ENCODE data around the gene ZC3H6. TPM values are rescaled to one million over a fixed set of nuclear protein-coding genes. Genes with fewer than 3 reads are reported as not detected.

ZC3H6 gene
- polyA plus RNA-seq, 2 of the 4 experiments (the other 2 are of a cell fraction), result 0.75 to 1.9 TPM

DNA sequence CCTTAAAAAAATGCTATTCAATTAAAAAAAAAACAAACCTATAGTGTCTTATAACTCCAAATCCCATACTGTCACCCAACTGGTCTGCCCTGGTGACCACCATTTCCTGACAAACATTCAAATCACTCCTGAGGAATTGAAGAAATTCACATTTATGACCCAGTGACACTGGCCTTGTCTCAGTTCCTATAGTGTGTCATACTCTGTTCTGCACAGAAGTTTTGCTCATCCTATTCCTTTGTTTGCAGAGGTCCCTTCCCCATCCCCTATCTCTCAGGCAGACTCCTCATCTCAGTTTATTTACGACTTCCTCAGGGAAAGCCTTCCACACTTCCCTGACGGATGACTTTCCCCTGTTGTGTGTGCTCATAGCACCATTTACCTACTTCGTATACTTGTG, 14.7 kb downstream of the ZC3H6 start:
- no peak overlapping the region for H3K4me2 ChIP-seq
- FAIRE-seq, result no peak
- WGBS (ENCODE audit: missing lambda C conversion rate), result 77% methylated on average over 3 of the region's 3 CpGs

DNA sequence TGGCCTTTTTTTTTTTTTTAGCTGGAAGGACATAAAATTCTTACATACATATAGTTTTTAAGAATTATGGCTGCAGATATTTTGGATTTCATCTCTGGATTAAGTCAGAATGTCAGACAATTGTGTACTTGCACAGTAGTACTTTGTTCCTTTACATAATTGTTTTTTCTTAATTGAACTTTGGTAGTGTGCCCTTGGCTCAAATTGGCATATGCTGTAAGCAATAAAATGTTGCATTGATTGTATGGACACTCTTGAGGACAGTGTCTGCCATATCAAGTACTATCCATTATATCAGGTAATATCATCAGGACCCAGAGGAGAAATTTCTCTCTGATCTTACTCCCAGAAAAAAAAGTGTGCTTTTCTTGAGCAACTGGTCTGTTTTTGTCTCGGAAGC, 15.3 kb downstream of the ZC3H6 start:
- ATAC-seq, result no peak
- DNase-seq (ENCODE audit: low read depth in 1 of 2, low spot score in 1 of 2), result no peak
- 50% methylated on average over 1 of the region's 1 CpG for WGBS (ENCODE audit: missing lambda C conversion rate)
- H3K4me1 ChIP-seq, result no peaks in the 10 kb centered on the region
- no peak overlapping the region for H3K4me2 ChIP-seq
- no peak for FAIRE-seq
- ChIA-PET CTCF (interaction anchor here (0.5 kb wide), 1 partner anchor 57 kb away, joined by 3 read pairs; no protein-coding TSS in a partner anchor), POLR2A (no interaction called here)
- TF ChIP-seq CEBPB (IDR thresholded peaks at IDR 0.05) (no peak), RNF2 (IDR thresholded peaks at IDR 0.05; ENCODE audit: borderline replicate concordance, low read depth) (no peak), CBX2 (IDR thresholded peaks at IDR 0.05; ENCODE audit: borderline replicate concordance, low read depth) (no peak), ZNF302 (CRISPR knock-in tag; IDR thresholded peaks at IDR 0.05) (no peak), RCOR1 (IDR thresholded peaks at IDR 0.05; ENCODE audit: low read depth, low read length) (no peak), CBX8 (IDR thresholded peaks at IDR 0.05) (no peak), MAFK (IDR thresholded peaks at IDR 0.05; ENCODE audit: partially characterized antibody) (no peak), GATA3 (IDR thresholded peaks at IDR 0.05; ENCODE audit: borderline replicate concordance) (no peak), POLR2AphosphoS2 (conservative IDR thresholded peaks at IDR 0.05; ENCODE audit: low read length) (no peak), POLR2A (IDR thresholded peaks at IDR 0.05; ENCODE audit: low read length) (no peak), FOXS1 (CRISPR knock-in tag; IDR thresholded peaks at IDR 0.05) (no peak), EHMT2 (IDR thresholded peaks at IDR 0.05; ENCODE audit: low read depth) (no peak)
- H3K9me3 ChIP-seq, result no peaks in the 10 kb centered on the region
- no peak overlapping the region for H3K4me3 ChIP-seq
- H3K27ac ChIP-seq, result no peak overlapping the region

More for the DNA sequence above, 14.7 kb downstream of the ZC3H6 start:
- ChIA-PET POLR2A (no interaction called here), CTCF (interaction anchor here (0.9 kb wide), 1 partner anchor 31 kb away, joined by 4 read pairs; no protein-coding TSS in a partner anchor)
- no peak for ATAC-seq
- TF ChIP-seq, protein P1, sequence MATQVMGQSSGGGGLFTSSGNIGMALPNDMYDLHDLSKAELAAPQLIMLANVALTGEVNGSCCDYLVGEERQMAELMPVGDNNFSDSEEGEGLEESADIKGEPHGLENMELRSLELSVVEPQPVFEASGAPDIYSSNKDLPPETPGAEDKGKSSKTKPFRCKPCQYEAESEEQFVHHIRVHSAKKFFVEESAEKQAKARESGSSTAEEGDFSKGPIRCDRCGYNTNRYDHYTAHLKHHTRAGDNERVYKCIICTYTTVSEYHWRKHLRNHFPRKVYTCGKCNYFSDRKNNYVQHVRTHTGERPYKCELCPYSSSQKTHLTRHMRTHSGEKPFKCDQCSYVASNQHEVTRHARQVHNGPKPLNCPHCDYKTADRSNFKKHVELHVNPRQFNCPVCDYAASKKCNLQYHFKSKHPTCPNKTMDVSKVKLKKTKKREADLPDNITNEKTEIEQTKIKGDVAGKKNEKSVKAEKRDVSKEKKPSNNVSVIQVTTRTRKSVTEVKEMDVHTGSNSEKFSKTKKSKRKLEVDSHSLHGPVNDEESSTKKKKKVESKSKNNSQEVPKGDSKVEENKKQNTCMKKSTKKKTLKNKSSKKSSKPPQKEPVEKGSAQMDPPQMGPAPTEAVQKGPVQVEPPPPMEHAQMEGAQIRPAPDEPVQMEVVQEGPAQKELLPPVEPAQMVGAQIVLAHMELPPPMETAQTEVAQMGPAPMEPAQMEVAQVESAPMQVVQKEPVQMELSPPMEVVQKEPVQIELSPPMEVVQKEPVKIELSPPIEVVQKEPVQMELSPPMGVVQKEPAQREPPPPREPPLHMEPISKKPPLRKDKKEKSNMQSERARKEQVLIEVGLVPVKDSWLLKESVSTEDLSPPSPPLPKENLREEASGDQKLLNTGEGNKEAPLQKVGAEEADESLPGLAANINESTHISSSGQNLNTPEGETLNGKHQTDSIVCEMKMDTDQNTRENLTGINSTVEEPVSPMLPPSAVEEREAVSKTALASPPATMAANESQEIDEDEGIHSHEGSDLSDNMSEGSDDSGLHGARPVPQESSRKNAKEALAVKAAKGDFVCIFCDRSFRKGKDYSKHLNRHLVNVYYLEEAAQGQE (IDR thresholded peaks at IDR 0.05), result no peak
- no peak for TF ChIP-seq ZC3H11A (IDR thresholded peaks at IDR 0.05)
- no peak for TF ChIP-seq FOXS1 (CRISPR knock-in tag; IDR thresholded peaks at IDR 0.05)
- TF ChIP-seq, protein P2, sequence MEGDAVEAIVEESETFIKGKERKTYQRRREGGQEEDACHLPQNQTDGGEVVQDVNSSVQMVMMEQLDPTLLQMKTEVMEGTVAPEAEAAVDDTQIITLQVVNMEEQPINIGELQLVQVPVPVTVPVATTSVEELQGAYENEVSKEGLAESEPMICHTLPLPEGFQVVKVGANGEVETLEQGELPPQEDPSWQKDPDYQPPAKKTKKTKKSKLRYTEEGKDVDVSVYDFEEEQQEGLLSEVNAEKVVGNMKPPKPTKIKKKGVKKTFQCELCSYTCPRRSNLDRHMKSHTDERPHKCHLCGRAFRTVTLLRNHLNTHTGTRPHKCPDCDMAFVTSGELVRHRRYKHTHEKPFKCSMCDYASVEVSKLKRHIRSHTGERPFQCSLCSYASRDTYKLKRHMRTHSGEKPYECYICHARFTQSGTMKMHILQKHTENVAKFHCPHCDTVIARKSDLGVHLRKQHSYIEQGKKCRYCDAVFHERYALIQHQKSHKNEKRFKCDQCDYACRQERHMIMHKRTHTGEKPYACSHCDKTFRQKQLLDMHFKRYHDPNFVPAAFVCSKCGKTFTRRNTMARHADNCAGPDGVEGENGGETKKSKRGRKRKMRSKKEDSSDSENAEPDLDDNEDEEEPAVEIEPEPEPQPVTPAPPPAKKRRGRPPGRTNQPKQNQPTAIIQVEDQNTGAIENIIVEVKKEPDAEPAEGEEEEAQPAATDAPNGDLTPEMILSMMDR (IDR thresholded peaks at IDR 0.05), result no peak
- no peak for TF ChIP-seq NFE2L2 (conservative IDR thresholded peaks at IDR 0.05; ENCODE audit: low read length)
- TF ChIP-seq RCOR1 (IDR thresholded peaks at IDR 0.05; ENCODE audit: low read depth, low read length), result no peak
- no peak for TF ChIP-seq FOSL2 (IDR thresholded peaks at IDR 0.05)
- TF ChIP-seq FOSL2 (CRISPR knock-in tag; IDR thresholded peaks at IDR 0.05), result no peak
- TF ChIP-seq CEBPB (IDR thresholded peaks at IDR 0.05), result no peak
- TF ChIP-seq, protein P3, sequence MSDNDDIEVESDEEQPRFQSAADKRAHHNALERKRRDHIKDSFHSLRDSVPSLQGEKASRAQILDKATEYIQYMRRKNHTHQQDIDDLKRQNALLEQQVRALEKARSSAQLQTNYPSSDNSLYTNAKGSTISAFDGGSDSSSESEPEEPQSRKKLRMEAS (IDR thresholded peaks at IDR 0.05), result no peak
- no peak overlapping the region for H3K4me3 ChIP-seq
- no peak overlapping the region for H3K27ac ChIP-seq
- no peak for DNase-seq (ENCODE audit: low read depth in 1 of 2, low spot score in 1 of 2)
- no peaks in the 10 kb centered on the region for H3K4me1 ChIP-seq
- no peaks in the 10 kb centered on the region for H3K9me3 ChIP-seq

Data from A549 (cell line).